Measurements from ENCODE around the gene ZSWIM6. TPM values are rescaled to one million over a fixed set of nuclear protein-coding genes. Genes with fewer than 3 reads are reported as not detected.

Gene ZSWIM6
- total RNA-seq, 1 experiment from 2014 or later = 3.4 TPM

DNA sequence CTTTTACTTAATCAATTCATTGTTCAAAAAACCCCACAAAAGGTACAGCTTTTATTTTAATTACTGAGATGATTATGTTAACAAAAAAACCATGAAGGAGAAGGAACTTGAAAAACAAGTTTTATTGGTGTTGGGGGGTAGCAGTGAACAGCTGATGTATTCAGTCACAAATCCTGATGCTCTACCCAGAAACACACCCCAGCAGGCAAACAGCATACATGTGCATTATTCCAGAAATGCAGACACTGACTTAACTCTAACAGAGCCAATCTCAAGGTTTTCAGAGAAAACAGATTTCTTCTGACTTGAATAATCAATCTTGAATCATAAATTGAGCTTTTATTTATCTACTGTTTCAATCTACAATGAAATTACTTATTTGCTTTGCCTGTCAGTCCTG is 175.2 kb downstream of the ZSWIM6 start:
- intact Hi-C loops (cut with micrococcal nuclease) = no loop called here
- no peak overlapping the region for H3K4me3 ChIP-seq (ENCODE audit: low read length)
- no peak overlapping the region for H3K4me2 ChIP-seq (ENCODE audit: low read length)
- TF ChIP-seq EZH2phosphoT487 (IDR thresholded peaks at IDR 0.05; ENCODE audit: borderline replicate concordance, low read length) = no peak
- TF ChIP-seq, protein P1, sequence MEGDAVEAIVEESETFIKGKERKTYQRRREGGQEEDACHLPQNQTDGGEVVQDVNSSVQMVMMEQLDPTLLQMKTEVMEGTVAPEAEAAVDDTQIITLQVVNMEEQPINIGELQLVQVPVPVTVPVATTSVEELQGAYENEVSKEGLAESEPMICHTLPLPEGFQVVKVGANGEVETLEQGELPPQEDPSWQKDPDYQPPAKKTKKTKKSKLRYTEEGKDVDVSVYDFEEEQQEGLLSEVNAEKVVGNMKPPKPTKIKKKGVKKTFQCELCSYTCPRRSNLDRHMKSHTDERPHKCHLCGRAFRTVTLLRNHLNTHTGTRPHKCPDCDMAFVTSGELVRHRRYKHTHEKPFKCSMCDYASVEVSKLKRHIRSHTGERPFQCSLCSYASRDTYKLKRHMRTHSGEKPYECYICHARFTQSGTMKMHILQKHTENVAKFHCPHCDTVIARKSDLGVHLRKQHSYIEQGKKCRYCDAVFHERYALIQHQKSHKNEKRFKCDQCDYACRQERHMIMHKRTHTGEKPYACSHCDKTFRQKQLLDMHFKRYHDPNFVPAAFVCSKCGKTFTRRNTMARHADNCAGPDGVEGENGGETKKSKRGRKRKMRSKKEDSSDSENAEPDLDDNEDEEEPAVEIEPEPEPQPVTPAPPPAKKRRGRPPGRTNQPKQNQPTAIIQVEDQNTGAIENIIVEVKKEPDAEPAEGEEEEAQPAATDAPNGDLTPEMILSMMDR (conservative IDR thresholded peaks at IDR 0.05; ENCODE audit: low read depth, low read length) = no peak
- TF ChIP-seq EZH2 (IDR thresholded peaks at IDR 0.05; ENCODE audit: low read length, unreplicated experiment) = no peak
- H3K9me3 ChIP-seq (ENCODE audit: low read length) = no peaks in the 10 kb centered on the region
- no peak overlapping the region for H3K27ac ChIP-seq (ENCODE audit: low read length)
- no peaks in the 10 kb centered on the region; the same call in 1 of the 2 replicates for H3K36me3 ChIP-seq (ENCODE audit: low read depth, low read length)
- H3K4me1 ChIP-seq (ENCODE audit: insufficient read depth, low read length) = no peaks in the 10 kb centered on the region; the same call in 1 of the 2 replicates
- no peak overlapping the region for H3K9ac ChIP-seq (ENCODE audit: low read length)
- peak; percentile 6 for DNase-seq
- no peaks in the 10 kb centered on the region for H3K27me3 ChIP-seq (ENCODE audit: low read length)
- BruUV-seq (replicated peaks) = no TSS peak
- POLR2A ChIA-PET (ENCODE audit: unreplicated experiment) = no interaction called here
- no peaks in the 10 kb centered on the region for H3K79me2 ChIP-seq (ENCODE audit: low read length)
- no peaks in the 10 kb centered on the region for H3K9me2 ChIP-seq (replicated peaks; ENCODE audit: low read length)
- no peaks in the 10 kb centered on the region for H4K20me1 ChIP-seq (ENCODE audit: low read length)
- H2AFZ ChIP-seq (ENCODE audit: low read length) = no peak overlapping the region
- no peaks in the 10 kb centered on the region for H3F3A ChIP-seq (ENCODE audit: low read length, unreplicated experiment)
- CTCF ChIA-PET = no interaction called here
- no peak for ATAC-seq

DNA sequence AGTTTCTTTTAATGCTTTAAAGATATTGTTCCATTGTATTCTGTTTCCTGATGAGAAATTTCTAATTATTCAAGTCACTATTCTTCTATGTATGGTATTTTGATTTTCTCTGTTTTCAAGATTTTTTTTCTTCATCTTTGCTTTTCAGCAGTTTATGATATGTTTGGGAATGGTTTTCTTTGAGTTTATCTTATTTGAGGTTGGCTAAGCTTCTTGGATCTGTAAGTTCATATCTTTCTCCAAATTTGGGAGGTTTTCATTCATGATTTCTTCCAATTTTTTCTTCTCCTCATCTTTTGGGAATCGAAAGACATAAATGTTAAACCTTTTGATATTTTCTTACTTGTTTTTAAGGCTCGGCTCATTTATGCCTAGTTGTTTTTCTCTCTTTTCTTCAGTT is 184.9 kb downstream of the ZSWIM6 start:
- Histone ChIP-seq H3K36me3 (ENCODE audit: low read depth, low read length) (no peaks in the 10 kb centered on the region), H3K9me2 (replicated peaks; ENCODE audit: low read length) (no peaks in the 10 kb centered on the region), H2AFZ (ENCODE audit: low read length) (no peak overlapping the region), H3K4me2 (ENCODE audit: low read length) (no peak overlapping the region), H3F3A (ENCODE audit: low read length, unreplicated experiment) (no peaks in the 10 kb centered on the region), H3K79me2 (ENCODE audit: low read length) (no peaks in the 10 kb centered on the region), H3K9ac (ENCODE audit: low read length) (no peak overlapping the region), H3K4me3 (ENCODE audit: low read length) (no peak overlapping the region), H3K27ac (ENCODE audit: low read length) (no peak overlapping the region), H3K9me3 (ENCODE audit: low read length) (no peaks in the 10 kb centered on the region), H3K27me3 (ENCODE audit: low read length) (no peaks in the 10 kb centered on the region), H3K4me1 (ENCODE audit: insufficient read depth, low read length) (no peaks in the 10 kb centered on the region), H4K20me1 (ENCODE audit: low read length) (no peaks in the 10 kb centered on the region)
- intact Hi-C loops (cut with micrococcal nuclease) = no loop called here
- CTCF ChIA-PET = no interaction called here
- DNase-seq (no peak), ATAC-seq (no peak)
- no TSS peak for BruUV-seq (replicated peaks)
- POLR2A ChIA-PET (ENCODE audit: unreplicated experiment) = no interaction called here
- TF ChIP-seq EZH2phosphoT487 (IDR thresholded peaks at IDR 0.05; ENCODE audit: borderline replicate concordance, low read length) (no peak), EZH2 (IDR thresholded peaks at IDR 0.05; ENCODE audit: low read length, unreplicated experiment) (no peak)
- TF ChIP-seq, protein P1 (conservative IDR thresholded peaks at IDR 0.05; ENCODE audit: low read depth, low read length) = no peak

DNA sequence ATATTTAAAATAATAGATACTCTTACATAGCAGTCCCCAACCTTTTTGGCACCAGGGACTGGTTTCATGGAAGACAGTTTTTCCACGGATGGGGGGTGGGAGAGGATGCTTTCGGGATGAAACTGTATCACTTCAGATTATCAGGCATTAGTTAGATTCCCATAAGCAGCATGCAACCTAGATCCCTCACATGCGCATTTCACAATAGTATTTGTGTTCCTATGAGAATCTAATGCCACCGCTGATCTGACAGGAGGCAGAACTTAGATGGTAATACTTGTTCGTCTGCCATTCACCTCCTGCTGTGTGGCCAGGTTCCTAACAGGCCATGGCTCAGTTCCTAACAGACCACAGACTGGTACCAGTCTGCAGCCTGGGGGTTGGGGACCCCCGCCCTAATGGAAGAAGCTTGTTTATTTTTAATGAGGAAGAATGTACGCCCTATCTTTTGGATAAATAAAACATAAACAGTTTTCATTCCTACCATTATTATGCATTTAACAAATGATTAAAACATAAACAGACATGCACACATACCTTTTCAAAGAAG is 187.7 kb downstream of the ZSWIM6 start:
- CTCF ChIA-PET = no interaction called here
- ATAC-seq (no peak), DNase-seq (no peak)
- H3K4me1 ChIP-seq (ENCODE audit: insufficient read depth, low read length) = no peaks in the 10 kb centered on the region
- no peak overlapping the region for H2AFZ ChIP-seq (ENCODE audit: low read length)
- TF ChIP-seq EZH2phosphoT487 (IDR thresholded peaks at IDR 0.05; ENCODE audit: borderline replicate concordance, low read length) (no peak), EZH2 (IDR thresholded peaks at IDR 0.05; ENCODE audit: low read length, unreplicated experiment) (no peak)
- TF ChIP-seq, protein P1 (conservative IDR thresholded peaks at IDR 0.05; ENCODE audit: low read depth, low read length) = no peak
- H3K27me3 ChIP-seq (ENCODE audit: low read length) = no peaks in the 10 kb centered on the region
- intact Hi-C loops (cut with micrococcal nuclease) = no loop called here
- no peak overlapping the region for H3K4me3 ChIP-seq (ENCODE audit: low read length)
- no peak overlapping the region for H3K4me2 ChIP-seq (ENCODE audit: low read length)
- no peak overlapping the region for H3K9ac ChIP-seq (ENCODE audit: low read length)
- H3K9me2 ChIP-seq (replicated peaks; ENCODE audit: low read length) = no peaks in the 10 kb centered on the region
- no peak overlapping the region for H3K27ac ChIP-seq (ENCODE audit: low read length)
- no peaks in the 10 kb centered on the region for H3F3A ChIP-seq (ENCODE audit: low read length, unreplicated experiment)
- POLR2A ChIA-PET (ENCODE audit: unreplicated experiment) = no interaction called here
- H3K9me3 ChIP-seq (ENCODE audit: low read length) = no peaks in the 10 kb centered on the region
- H4K20me1 ChIP-seq (ENCODE audit: low read length) = no peaks in the 10 kb centered on the region
- H3K79me2 ChIP-seq (ENCODE audit: low read length) = no peaks in the 10 kb centered on the region
- BruUV-seq (replicated peaks) = no TSS peak
- no peaks in the 10 kb centered on the region for H3K36me3 ChIP-seq (ENCODE audit: low read depth, low read length)

Measured in PC-3 (cell line).